NB4 (cell line): Measurements from ENCODE around the gene GRHL3.

Source experiments
- DNase-seq: peaks from one replicate; pipeline ENCODE4 v3.0.0; 2010; ENCODE audit warnings: low read depth
- H3K4me3 ChIP-seq: one replicate; pipeline ENCODE4 v1.5.1; 2011; ENCODE audit warnings: mild to moderate bottlenecking, low read depth, low read length, moderate library complexity
- MYC ChIP-seq: IDR thresholded peaks from 2 replicates; pipeline ENCODE4 v1.6.1; 2011; ENCODE audit warnings: low read depth, low read length
- POLR2A ChIP-seq: IDR thresholded peaks from 2 replicates; pipeline ENCODE4 v1.6.1; 2011; ENCODE audit warnings: mild to moderate bottlenecking; ENCODE audit not compliant: insufficient read length; ENCODE audit errors: extremely low read depth
- TF ChIP-seq, protein P1 (sequence below): IDR thresholded peaks from one replicate; pipeline ENCODE4 v1.5.1; 2012; ENCODE audit warnings: low read depth, low read length
- TF ChIP-seq, protein P2 (sequence below): IDR thresholded peaks from 2 replicates; pipeline ENCODE4 v1.6.1; 2011; ENCODE audit warnings: low read depth, low read length

The GRHL3 gene

DNA sequence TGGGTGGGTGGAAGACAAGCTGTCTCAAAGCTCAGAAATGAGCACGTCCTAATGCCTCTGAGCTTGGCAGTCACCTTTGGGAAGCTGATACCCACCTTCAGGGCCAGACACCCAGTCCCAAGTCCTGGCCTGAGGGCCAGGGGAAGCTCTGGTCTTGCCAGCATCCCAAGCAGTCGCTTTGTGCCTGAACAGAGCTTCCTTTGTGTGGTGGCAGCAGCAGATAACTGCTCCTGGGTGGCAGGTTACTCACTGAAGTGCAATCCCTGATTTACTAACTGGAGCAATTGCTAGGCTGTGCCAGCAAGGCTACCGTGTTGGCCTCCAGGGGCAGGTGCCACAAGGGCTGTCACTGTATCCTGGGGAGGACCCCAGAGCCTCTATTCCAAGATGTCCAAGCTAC is 40.4 kb upstream of the GRHL3 start:
- no peak for DNase-seq
- TF ChIP-seq, protein P1, sequence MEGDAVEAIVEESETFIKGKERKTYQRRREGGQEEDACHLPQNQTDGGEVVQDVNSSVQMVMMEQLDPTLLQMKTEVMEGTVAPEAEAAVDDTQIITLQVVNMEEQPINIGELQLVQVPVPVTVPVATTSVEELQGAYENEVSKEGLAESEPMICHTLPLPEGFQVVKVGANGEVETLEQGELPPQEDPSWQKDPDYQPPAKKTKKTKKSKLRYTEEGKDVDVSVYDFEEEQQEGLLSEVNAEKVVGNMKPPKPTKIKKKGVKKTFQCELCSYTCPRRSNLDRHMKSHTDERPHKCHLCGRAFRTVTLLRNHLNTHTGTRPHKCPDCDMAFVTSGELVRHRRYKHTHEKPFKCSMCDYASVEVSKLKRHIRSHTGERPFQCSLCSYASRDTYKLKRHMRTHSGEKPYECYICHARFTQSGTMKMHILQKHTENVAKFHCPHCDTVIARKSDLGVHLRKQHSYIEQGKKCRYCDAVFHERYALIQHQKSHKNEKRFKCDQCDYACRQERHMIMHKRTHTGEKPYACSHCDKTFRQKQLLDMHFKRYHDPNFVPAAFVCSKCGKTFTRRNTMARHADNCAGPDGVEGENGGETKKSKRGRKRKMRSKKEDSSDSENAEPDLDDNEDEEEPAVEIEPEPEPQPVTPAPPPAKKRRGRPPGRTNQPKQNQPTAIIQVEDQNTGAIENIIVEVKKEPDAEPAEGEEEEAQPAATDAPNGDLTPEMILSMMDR: no peak
- TF ChIP-seq POLR2A: no peak
- no peak for TF ChIP-seq MYC
- TF ChIP-seq, protein P2, sequence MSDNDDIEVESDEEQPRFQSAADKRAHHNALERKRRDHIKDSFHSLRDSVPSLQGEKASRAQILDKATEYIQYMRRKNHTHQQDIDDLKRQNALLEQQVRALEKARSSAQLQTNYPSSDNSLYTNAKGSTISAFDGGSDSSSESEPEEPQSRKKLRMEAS: no peak
- no peak overlapping the region for H3K4me3 ChIP-seq

DNA sequence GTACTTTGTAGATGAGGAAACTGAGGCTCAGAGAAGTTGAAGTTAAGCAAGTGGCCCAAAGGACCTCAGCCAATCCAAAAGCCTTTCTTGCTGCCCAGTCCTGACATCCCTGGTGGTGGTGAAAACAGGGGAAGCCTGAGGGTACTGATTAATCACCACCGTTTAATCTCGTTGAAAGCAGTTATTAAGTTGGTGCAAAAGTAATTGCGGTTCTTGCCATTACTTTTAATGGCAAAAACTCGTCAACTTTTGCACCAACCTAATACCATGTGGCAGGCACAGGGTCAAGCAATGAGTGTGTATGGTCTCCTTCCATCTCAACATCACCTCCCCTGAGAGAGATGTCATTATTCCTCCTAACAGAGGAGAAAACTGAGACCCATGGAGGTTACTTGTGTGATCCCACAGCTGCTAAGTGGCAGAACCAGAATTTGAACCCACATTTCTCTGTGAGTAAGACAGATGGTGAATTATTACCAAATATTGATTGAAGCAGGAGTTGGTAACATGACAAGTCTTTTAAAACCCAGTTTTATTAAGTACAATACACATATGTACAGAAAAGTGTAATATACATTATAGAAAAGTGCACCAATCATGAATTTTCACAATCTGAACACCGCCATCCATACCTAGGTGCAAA is 39.4 kb upstream of the GRHL3 start:
- no peak overlapping the region for H3K4me3 ChIP-seq
- TF ChIP-seq, protein P1: no peak
- TF ChIP-seq, protein P2: no peak
- TF ChIP-seq MYC (no peak), POLR2A (no peak)
- no peak for DNase-seq

DNA sequence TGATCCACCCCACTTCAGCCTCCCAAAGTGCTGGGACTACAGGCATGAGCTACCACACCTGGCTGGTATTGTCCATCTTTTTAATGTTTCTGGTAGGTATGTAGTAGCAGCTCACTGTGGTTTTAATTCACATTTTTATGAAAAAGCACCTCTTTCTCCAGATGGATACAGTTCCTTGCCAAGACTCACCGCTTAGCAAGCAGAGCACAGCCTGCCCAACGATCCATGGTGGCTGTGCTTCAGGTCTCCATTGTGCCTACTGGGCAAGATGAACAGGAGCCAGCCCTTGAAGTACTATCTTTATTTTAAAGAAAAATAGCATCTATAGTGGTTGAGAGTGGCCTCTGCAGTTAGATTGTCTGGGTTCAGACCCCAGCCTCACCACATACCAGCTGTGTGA is 37.6 kb upstream of the GRHL3 start:
- TF ChIP-seq POLR2A: no peak
- TF ChIP-seq, protein P2: no peak
- TF ChIP-seq, protein P1: no peak
- no peak for TF ChIP-seq MYC
- H3K4me3 ChIP-seq: no peak overlapping the region
- no peak for DNase-seq

DNA sequence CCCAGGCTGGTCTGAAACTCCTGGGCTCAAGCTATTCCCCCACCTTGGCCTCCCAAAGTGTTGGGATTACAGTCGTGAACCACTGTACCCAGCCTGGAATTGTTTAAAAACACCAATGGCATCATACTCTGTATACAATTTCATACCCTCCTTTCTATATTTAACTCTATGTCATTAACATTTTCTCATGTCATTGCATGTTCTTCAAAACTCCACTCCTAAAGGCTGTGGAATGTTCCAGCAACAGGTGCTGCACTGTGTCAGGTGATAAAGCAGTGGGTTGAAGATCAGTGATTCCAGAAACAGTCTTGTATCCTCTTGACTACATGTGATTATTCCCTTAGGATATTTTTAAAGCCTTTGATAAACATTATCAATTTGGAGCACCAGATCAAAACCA is 36.7 kb upstream of the GRHL3 start:
- DNase-seq: no peak
- TF ChIP-seq, protein P2: no peak

DNA sequence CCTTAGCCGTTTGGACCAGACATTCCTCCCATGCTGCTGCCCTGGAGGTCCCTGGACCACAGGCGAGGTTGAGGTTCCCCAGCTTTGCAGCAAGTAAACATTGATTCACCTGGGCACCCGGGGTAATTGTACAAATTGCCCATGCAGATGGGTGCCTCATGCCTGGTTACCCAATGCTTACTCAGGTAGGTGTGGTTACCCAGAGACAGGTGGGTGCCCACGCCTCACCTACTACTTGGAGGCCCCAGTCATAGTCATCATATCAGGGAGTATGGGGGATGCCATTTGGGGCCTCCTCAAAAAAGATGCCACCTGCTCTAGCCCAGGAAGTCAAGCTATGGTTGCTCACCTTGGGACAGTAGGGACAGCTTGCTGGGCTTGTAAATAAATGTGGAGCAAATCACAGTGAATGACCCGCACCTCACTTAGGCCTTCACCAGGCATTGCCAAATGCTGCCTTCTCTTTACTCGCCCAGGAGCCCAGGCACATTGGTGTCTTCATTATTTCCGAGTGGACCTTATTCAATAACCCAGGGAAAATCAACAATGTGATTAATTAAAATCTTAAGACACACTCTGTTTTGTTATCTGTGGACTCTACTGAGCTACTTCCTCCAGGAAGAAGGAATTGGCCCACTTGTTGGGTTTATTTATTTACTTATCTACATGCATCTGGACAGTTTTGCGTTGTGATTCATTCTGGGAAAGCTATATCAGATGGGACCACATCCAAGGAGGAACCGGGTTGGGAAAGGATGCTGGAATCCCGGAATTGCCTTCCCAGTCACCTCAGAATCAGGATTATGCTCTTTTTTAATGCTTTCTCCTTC is 35.6 kb upstream of the GRHL3 start:
- DNase-seq: no peak
- no peak overlapping the region for H3K4me3 ChIP-seq
- TF ChIP-seq, protein P2: no peak
- TF ChIP-seq, protein P1: no peak

More for the DNA sequence above, 36.7 kb upstream of the GRHL3 start:
- H3K4me3 ChIP-seq: no peak overlapping the region

DNA sequence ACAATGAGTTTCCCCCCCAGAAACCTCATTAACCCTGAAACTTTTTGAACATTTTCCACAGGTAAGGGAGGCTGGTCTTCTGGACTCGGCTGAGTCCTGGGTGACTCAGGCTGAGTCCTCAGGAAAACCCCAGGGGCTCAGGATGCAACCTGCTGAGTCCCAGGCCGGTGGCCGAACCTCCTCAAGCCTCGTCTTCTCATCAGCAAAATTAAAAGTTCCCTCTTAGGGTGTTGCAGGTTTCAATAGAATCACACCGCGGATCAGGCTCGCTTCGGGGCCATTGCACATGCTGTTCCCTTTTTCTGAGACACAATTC is 35.0 kb upstream of the GRHL3 start:
- no peak overlapping the region for H3K4me3 ChIP-seq
- TF ChIP-seq POLR2A: no peak
- TF ChIP-seq, protein P1: no peak
- no peak for TF ChIP-seq MYC
- TF ChIP-seq, protein P2: no peak
- DNase-seq: no peak
